Stimulated activated CD8-positive, alpha-beta memory T cell treated with anti-CD3 and anti-CD28 coated beads, Interleukin-7, amount 100 ng/mL, for 48 hours (primary cell): ENCODE measurements around the gene ADAM19.
"Not testable (repeated sequence)": the region's sequence is repeated elsewhere in the genome, so short reads cannot be mapped to it uniquely, and the experiment has no call there.

Source experiments
- DNase-seq, 2 donors: peaks; one replicate each; pipeline ENCODE4 v3.0.0-alpha.2; 2020; ENCODE audit warnings: low read depth in 1 of 2; ENCODE audit errors: extremely low read depth in 1 of 2

Gene ADAM19

GRCh38 chr5:157491471-157491995, 84.0 kb downstream of the ADAM19 start:
- DNase-seq: no peak

- DNase-seq: no peak
Observed at GRCh38 chr5:157487358-157487757, 88.2 kb downstream of the ADAM19 start.

DNA sequence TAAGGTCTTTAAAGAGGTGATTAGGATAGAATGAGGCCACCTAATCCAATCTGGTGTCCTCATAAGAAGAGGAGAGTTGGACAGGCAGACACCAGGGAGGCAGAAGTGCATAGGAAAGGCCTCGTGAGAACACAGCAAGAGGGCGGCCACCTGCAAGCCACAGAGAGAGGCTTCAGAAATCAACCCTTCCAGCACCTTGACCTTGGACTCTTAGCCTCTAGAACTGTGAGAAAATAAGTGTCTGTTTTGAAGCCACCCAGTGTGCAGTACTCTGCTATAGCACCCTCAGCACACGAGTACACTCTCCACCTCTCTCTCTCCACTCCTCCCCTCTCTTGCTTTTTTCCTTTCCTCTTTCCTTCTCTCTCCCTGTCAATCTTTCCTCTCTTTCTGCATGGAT, 88.7 kb downstream of the ADAM19 start:
- DNase-seq: no peak

GRCh38 chr5:157486221-157486681, 89.3 kb downstream of the ADAM19 start:
- DNase-seq: no peak

DNA sequence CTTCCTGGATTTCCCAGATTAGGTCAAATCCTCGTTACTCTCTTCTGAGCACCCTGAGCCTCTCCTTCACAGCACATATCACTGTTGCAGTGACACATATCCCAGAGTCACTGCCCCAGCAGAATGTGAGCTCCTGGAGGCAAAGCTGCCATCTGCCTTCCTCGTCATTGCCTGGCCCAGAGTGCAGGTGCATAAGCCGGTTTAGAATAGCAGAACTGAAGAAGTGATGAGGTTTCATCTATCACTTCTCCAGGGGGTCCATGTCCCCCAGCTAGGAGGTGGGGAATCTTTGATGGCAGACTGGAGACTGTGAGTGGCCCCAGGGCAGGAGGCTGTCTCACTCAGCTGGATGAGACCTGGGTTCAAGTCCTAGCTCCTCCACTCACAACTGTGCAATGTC, 89.8 kb downstream of the ADAM19 start:
- no peak for DNase-seq

DNA sequence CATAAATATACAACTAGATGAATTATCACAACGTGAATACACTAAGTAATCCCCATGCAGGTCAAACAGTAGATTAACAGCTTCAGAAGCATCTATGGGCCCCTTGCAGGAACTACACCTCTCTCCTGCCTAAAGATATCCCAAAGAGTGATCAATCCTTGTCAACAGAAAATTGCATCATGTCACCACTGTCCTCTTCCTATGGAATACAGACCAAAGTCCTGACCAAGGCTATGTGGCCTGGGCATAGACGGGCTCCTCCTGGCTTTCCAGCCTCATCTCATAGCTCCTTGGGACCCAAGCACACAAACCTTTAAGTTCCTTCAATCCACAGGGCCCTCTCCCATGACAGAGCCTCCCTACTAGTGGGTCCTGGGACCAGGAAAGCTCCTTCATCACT, 90.2 kb downstream of the ADAM19 start:
- no peak for DNase-seq

GRCh38 chr5:157484768-157485167, 90.8 kb downstream of the ADAM19 start:
- DNase-seq: no peak

GRCh38 chr5:157482702-157483101, 92.9 kb downstream of the ADAM19 start:
- not testable (repeated sequence) for DNase-seq

GRCh38 chr5:157481666-157482065, 93.9 kb downstream of the ADAM19 start:
- no peak for DNase-seq

DNA sequence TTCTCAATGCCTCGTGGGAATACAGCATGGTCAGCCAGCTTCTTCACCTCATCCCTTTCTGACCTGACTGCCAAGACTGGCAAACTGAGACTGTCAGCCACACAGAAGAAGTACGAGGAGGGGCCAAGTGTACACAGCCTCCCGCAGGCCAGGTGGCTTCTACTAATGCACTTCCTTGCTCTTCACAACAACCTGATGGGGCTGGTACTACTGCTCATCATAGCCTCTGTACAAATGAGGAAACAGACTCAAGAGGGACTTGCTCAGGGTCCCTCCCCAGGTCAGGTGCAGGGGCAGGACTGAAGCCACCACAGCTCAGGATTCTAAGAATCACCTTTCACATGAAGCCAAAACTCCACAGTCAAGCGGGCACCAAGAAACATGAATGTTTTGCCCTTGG, 94.3 kb downstream of the ADAM19 start:
- DNase-seq: no peak

DNA sequence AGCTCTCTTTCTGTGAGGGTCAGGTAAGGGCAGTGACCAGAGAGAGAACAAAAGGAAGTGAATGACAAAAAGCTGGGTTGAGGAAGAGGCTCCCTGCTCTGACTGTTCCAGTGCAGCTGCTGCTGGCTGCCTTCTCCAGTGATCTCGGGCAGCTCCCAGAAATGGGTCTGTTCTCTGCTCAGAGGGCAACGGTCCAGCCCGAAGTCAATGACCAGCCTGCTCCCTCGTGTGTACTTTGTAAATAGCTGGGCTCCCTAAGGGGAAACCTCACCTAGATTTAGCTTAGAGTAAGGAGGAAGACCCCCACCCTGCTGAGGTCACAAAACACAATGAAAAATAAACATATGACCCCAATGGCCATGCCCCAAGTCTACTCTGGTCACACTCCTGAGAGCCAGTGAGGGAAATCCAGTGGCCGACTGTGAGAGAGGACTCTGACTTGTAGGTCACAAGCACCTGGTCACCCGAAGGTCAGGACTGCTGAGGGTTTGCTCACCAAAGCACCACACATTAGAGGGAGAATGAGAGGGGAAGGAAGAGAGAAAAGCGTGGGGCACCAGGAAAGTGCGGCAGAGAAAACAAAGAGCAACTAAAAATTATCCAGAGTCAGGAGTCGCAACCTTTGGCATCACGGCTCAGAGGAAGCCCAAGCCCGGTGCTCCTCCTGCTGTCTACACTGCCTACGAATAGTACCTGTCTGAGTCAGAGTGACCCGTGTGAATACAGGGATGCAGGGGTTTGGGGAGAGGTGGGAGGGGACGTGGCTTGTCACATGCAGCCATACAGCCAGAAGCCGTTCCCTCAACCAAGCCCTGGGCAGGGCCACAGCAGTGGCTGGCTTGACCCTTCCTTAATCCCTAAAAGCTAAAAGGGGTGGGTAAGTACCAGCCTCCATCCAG, 95.7 kb downstream of the ADAM19 start:
- no peak for DNase-seq

DNA sequence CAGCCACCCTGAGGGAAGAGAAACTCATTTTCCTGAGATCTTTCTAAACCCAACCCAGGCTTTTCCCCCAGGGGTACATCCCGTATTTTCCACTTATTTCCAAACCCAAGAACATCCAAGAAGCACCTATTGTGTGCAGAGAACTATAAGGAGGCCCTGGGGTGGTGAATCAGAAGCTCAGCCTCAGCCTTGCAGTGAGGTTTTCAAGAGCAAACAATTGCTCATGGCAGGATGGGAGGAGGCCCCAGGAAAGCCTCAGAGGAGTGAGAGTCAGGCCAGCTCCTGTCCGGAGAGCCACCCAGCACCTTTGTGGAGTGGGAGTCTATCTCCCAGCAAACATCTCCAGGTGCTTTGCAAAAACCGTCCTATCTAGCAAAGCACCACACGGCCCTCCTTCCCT, 96.4 kb downstream of the ADAM19 start:
- no peak for DNase-seq

DNA sequence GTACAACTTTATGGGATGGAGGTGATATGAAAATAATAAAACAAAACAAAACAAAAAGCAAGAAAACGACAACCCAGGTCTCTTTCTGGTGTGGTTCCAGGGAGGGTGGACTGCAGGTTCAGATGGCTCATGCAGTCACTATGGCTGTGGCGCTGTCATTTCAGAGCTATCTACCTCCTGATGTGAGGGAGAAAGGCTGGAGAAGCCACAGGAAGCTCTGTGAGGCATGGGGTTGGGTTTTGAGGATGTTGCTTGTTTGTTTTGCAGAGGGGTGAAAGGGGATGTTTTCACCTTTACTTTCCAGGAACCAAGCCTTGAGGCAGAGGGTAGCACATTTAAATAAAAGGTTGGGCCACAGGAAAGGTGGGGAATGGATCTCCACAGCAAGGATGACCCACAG, 96.8 kb downstream of the ADAM19 start:
- DNase-seq: no peak

- no peak for DNase-seq
Observed at GRCh38 chr5:157477814-157478494, 97.6 kb downstream of the ADAM19 start.

DNA sequence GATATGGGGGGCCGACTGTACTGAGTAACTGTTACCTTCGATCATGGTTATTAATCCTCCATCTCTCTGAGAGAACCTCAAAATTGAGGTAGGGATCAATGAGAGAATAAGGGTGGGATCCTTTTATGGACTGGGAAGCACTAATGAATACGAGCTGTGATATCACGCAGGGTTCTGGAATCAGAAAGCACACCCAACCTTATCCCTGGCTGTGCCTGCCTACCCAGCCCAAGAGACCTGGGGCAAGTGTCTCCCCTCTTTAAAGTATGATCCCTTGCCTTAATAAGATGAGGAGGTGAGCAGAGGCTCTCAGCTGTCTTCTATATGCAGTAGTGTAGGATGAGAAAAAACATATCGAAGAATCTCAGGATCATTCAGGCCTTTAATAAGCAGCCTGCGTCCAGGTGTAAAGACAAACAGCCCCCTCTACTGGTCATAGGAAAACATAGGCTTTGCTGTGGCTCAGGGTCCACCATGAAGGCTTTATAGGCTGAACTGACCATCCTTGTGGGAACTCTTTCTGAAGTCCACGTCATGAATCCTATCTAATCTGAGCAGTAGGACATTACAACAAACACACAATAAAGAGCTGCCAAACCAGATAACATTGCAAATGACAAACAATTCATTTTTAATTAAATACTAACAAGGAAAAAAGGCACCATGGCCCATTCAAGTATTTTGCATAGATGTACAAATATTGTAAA, 98.7 kb downstream of the ADAM19 start:
- DNase-seq: no peak

DNA sequence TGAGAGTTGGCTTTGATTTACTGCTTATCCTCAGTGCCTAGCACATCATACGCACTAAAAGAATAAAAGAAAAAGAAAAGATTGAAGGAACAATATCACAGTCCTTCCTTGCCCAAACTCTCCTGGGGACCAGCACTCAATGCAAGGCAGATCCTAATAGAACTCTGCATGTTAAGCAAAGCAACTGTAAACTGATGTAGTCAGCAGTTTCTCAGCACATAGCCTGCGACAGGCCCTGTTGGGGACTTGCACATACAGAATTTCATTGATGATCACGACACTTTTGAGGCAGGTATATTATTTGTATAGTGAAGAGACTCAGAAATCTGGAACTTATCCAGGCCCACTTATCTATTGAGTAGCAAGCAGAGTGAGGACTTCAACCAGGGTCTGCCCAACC, 100.1 kb downstream of the ADAM19 start:
- no peak for DNase-seq

GRCh38 chr5:157473383-157474320, 101.9 kb downstream of the ADAM19 start:
- no peak for DNase-seq

DNA sequence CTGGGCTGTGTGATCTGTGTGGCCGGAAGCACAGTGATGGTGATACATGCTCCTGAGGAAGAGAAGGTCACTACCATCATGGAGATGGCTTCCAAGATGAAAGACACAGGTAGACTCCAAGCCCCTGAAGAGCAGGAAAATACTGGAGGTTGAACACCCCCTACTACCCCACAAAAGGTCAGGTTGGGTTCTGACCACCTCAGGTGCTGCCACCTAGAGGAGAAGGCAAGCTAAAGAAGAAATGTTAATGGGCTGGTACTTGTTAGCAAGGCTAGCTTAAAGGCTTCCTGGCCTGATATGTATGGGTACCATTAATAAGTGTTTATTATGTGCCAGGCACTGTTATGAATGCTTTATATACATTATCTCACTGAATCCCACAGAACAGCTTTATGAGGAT, 103.9 kb downstream of the ADAM19 start:
- DNase-seq: no peak

DNA sequence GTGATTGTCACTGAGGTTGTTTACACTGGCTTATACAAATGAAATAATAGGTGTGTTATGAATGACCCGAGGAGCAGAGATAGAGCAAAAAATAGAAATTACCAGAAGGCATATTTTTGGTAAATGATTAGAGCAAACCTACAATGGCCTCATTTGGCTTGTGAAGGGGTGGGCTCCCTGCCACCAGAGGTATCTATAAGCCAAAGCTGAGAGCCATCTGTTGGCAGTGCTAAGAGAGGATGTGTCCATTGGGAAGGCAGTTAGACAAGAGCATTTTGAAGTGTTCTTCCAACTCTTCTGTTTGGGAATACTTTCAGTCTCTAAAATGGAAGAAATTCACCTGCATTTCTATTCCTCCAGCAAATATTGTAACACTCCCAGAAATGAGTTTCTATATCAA, 104.9 kb downstream of the ADAM19 start:
- no peak for DNase-seq

GRCh38 chr5:157469687-157470086, 105.9 kb downstream of the ADAM19 start:
- no peak for DNase-seq
